ENCODE data around the gene PRUNE2. TPM values are rescaled to one million over a fixed set of nuclear protein-coding genes. Genes with fewer than 3 reads are reported as not detected.

PRUNE2 gene
- polyA plus RNA-seq, 1 donor (not counting 4 experiments of a cell fraction or from before 2014, with no cell fraction given), result 0.41 TPM

DNA sequence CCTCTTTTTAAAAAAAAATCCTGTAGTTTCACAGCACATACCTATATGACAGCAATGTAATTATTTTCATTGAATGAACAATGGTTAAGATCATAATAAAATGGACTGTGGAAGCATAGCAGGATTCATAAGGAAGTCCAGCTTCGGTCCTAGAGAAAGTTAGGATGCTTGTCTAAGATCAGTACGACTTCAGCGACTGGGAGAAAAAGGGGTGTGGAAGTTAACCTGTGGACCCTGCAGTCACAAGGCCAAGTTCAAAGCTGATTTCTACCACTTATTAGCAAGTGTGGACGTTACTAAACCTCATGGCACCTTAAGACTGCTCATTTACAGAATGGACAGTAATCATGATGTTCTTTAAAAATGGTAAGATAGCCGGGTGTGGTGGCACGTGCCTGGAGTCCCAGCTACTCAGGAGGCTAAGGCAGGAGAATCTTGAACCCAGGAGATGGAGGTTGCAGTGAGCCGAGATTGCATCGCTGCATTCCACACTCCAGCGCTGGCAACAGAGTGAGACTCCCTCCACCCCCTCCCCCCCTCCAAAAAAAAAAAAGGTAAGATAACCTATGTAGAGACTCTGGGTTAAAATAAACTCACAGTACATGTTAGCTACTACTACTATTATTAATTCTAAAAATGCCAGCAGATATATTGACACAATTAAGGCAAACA, 213.3 kb downstream of the PRUNE2 start:
- dilution Hi-C loops (cut with MboI; ENCODE audit: extremely low pct_ligation_motif_present, low sequenced_read_pairs), result no loop called here
- no peak overlapping the region for H3K4me2 ChIP-seq (ENCODE audit: control insufficient read depth, extremely low read depth, insufficient read depth, low read depth, low read length)
- no peak overlapping the region for H3K4me3 ChIP-seq (ENCODE audit: control insufficient read depth in 2 of 3, extremely low read depth in 1 of 3, insufficient read depth in 2 of 3, low read depth in 1 of 3, low read length in 3 of 3)
- TF ChIP-seq, protein P1, sequence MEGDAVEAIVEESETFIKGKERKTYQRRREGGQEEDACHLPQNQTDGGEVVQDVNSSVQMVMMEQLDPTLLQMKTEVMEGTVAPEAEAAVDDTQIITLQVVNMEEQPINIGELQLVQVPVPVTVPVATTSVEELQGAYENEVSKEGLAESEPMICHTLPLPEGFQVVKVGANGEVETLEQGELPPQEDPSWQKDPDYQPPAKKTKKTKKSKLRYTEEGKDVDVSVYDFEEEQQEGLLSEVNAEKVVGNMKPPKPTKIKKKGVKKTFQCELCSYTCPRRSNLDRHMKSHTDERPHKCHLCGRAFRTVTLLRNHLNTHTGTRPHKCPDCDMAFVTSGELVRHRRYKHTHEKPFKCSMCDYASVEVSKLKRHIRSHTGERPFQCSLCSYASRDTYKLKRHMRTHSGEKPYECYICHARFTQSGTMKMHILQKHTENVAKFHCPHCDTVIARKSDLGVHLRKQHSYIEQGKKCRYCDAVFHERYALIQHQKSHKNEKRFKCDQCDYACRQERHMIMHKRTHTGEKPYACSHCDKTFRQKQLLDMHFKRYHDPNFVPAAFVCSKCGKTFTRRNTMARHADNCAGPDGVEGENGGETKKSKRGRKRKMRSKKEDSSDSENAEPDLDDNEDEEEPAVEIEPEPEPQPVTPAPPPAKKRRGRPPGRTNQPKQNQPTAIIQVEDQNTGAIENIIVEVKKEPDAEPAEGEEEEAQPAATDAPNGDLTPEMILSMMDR (optimal IDR thresholded peaks at IDR 0.05 in 1 of 3, IDR thresholded peaks at IDR 0.05 in 1 of 3, conservative IDR thresholded peaks at IDR 0.05 in 1 of 3; ENCODE audit: extremely low read depth in 1 of 3, insufficient read depth in 2 of 3, low read length in 3 of 3), result no peak
- TF ChIP-seq EZH2 (IDR thresholded peaks at IDR 0.05; ENCODE audit: low read length), result no peak
- no peaks in the 10 kb centered on the region for H3K9me3 ChIP-seq (ENCODE audit: control insufficient read depth, low read depth, low read length)
- H3K9me1 ChIP-seq (ENCODE audit: control insufficient read depth, extremely low read depth, insufficient read depth, low read length), result no peaks in the 10 kb centered on the region
- H3K4me1 ChIP-seq (ENCODE audit: control insufficient read depth, extremely low read depth, insufficient read depth, low read length), result no peaks in the 10 kb centered on the region
- no peak overlapping the region for H3K9ac ChIP-seq (ENCODE audit: control insufficient read depth, extremely low read depth, insufficient read depth, low read length)
- no peaks in the 10 kb centered on the region for H3K36me3 ChIP-seq (ENCODE audit: control insufficient read depth in 2 of 2, extremely low read depth in 1 of 2, insufficient read depth in 2 of 2, low read length in 2 of 2)
- DNase-seq (ENCODE audit: low read depth, low spot score) (no peak), FAIRE-seq (no peak)
- no peaks in the 10 kb centered on the region for H3K79me2 ChIP-seq (ENCODE audit: control insufficient read depth, insufficient read depth, low read length)
- peaks cover 7% of the 10 kb centered on the region for H3K27me3 ChIP-seq (ENCODE audit: control insufficient read depth, extremely low read depth, insufficient read depth, low read length)
- no peak overlapping the region for H3K27ac ChIP-seq (ENCODE audit: control insufficient read depth, insufficient read depth, low read length)
- no peaks in the 10 kb centered on the region for H4K20me1 ChIP-seq (ENCODE audit: control insufficient read depth, extremely low read depth, insufficient read depth, low read length)
- H2AFZ ChIP-seq (ENCODE audit: control insufficient read depth, low read length), result no peak overlapping the region

DNA sequence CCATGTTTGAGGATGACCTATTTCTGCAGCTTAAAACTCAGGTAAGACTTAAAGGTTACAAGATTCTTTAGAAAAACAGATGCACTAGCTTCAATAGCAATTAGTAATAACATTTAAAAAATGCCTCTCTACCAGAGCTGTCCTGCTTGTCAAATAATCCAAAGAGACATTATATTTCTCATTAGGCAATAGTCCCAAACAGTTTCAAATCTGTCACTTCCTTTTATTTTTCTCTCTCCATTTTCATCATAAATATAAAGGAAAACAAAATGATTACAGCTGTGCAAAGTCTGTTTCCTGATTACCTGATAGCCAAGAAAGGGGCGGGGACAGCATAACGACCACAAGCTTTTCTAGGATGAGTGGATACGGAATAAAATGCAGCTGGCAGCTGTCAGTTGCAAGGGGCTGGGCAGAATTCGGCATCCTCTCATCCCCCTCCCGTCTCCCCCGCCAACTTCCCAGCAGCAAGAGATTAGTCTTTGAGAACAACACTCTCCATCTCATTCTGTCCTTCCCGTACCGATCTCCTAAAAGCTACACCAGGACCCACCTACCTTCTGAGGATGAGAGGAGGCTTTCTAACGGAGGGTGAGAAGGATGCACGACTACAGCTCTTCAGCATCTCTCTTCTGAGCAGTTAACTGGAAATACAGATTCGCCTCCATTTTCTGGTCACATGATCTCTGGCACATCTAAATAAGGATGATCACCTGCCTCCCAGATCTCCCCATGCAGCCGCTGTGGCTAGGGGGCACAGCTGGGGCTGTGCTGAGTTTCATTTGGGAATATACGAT, 214.2 kb downstream of the PRUNE2 start:
- Histone ChIP-seq H3K9me3 (ENCODE audit: control insufficient read depth, low read depth, low read length) (no peaks in the 10 kb centered on the region), H3K9ac (ENCODE audit: control insufficient read depth, extremely low read depth, insufficient read depth, low read length) (no peak overlapping the region), H3K4me1 (ENCODE audit: control insufficient read depth, extremely low read depth, insufficient read depth, low read length) (no peaks in the 10 kb centered on the region), H3K9me1 (ENCODE audit: control insufficient read depth, extremely low read depth, insufficient read depth, low read length) (no peaks in the 10 kb centered on the region), H3K4me2 (ENCODE audit: control insufficient read depth, extremely low read depth, insufficient read depth, low read depth, low read length) (peak overlapping the region; percentile 18), H3K27ac (ENCODE audit: control insufficient read depth, insufficient read depth, low read length) (no peak overlapping the region), H4K20me1 (ENCODE audit: control insufficient read depth, extremely low read depth, insufficient read depth, low read length) (no peaks in the 10 kb centered on the region), H3K36me3 (ENCODE audit: control insufficient read depth in 2 of 2, extremely low read depth in 1 of 2, insufficient read depth in 2 of 2, low read length in 2 of 2) (no peaks in the 10 kb centered on the region), H3K27me3 (ENCODE audit: control insufficient read depth, extremely low read depth, insufficient read depth, low read length) (peaks cover 7% of the 10 kb centered on the region), H2AFZ (ENCODE audit: control insufficient read depth, low read length) (no peak overlapping the region), H3K79me2 (ENCODE audit: control insufficient read depth, insufficient read depth, low read length) (no peaks in the 10 kb centered on the region), H3K4me3 (ENCODE audit: control insufficient read depth in 2 of 3, extremely low read depth in 1 of 3, insufficient read depth in 2 of 3, low read depth in 1 of 3, low read length in 3 of 3) (no peak overlapping the region)
- TF ChIP-seq EZH2 (IDR thresholded peaks at IDR 0.05; ENCODE audit: low read length), result no peak
- TF ChIP-seq, protein P1 (optimal IDR thresholded peaks at IDR 0.05 in 1 of 3, IDR thresholded peaks at IDR 0.05 in 1 of 3, conservative IDR thresholded peaks at IDR 0.05 in 1 of 3; ENCODE audit: extremely low read depth in 1 of 3, insufficient read depth in 2 of 3, low read length in 3 of 3), result no peak
- FAIRE-seq, result no peak
- no peak for DNase-seq (ENCODE audit: low read depth, low spot score)
- dilution Hi-C loops (cut with MboI; ENCODE audit: extremely low pct_ligation_motif_present, low sequenced_read_pairs), result no loop called here

Data from keratinocyte (primary cell).